CD4-positive, alpha-beta memory T cell (primary cell): ENCODE results near the gene SRRM4. TPM values are rescaled to one million over a fixed set of nuclear protein-coding genes. Genes with fewer than 3 reads are reported as not detected.

Source experiments
- CTCF ChIA-PET: fragments of 350-600 bp; sonication (Branson Sonifier 250); formaldehyde crosslinking; loops from one replicate; lab custom pipeline; 2021; ENCODE audit warnings: inconsistent platforms; ENCODE audit not compliant: partially characterized antibody; lab: Charles Lee
- POLR2A ChIA-PET: fragments of 350-600 bp; sonication (Branson Sonifier 250); formaldehyde crosslinking; loops from one replicate; lab custom pipeline; 2021; ENCODE audit not compliant: partially characterized antibody; lab: Charles Lee
- DNase-seq, 5 donors: peaks; one replicate each; pipeline versions ENCODE4 v3.0.0 to v3.0.0-alpha.2; 2020 to 2022; ENCODE audit warnings: mixed read lengths in 1 of 5
- H3K27ac ChIP-seq: one replicate; pipeline ENCODE4 v1.7.0; 2013; ENCODE audit warnings: low read depth, low read length
- H3K27me3 ChIP-seq: 2 replicates; pipeline ENCODE4 v1.7.0; 2013; ENCODE audit warnings: mild to moderate bottlenecking, low read length, moderate library complexity; ENCODE audit not compliant: insufficient read depth
- H3K36me3 ChIP-seq: 2 replicates; pipeline ENCODE4 v1.7.0; 2013; ENCODE audit warnings: mild to moderate bottlenecking, low read length, moderate library complexity; ENCODE audit not compliant: insufficient read depth
- H3K4me1 ChIP-seq: 2 replicates; pipeline ENCODE4 v1.7.0; 2013; ENCODE audit warnings: mild to moderate bottlenecking, low read length, moderate library complexity; ENCODE audit not compliant: insufficient read depth
- H3K4me3 ChIP-seq, 2 donors: one replicate each; pipeline ENCODE4 v1.7.0; 2013; ENCODE audit warnings: low read length in 2 of 2, mild to moderate bottlenecking in 1 of 2
- H3K9me3 ChIP-seq, 2 donors: one replicate each; pipeline ENCODE4 v1.7.0; 2013; ENCODE audit warnings: low read length in 2 of 2, control low read depth in 1 of 2; ENCODE audit not compliant: control insufficient read depth in 1 of 2
- H3K27ac Mint-ChIP-seq, 7 donors: one replicate each; pipeline ENCODE4 v1.8.0; 2020 to 2021; ENCODE audit warnings: mixed read lengths in 7 of 7, mild to moderate bottlenecking in 6 of 7, inconsistent platforms in 3 of 7, moderate library complexity in 3 of 7
- H3K27me3 Mint-ChIP-seq, 2 donors: one replicate each; pipeline ENCODE4 v1.8.0; 2020 to 2021; ENCODE audit warnings: mixed read lengths in 2 of 2
- H3K36me3 Mint-ChIP-seq, 2 donors: one replicate each; pipeline ENCODE4 v1.8.0; 2020 to 2021; ENCODE audit warnings: mixed read lengths in 2 of 2, inconsistent platforms in 1 of 2, mild to moderate bottlenecking in 1 of 2
- H3K4me1 Mint-ChIP-seq, 4 donors: one replicate each; pipeline ENCODE4 v1.8.0; 2020 to 2021; ENCODE audit warnings: mixed read lengths in 4 of 4, mild to moderate bottlenecking in 1 of 4
- H3K4me3 Mint-ChIP-seq, 8 donors: one replicate each; pipeline ENCODE4 v1.8.0; 2020 to 2021; ENCODE audit warnings: mixed read lengths in 8 of 8, mild to moderate bottlenecking in 7 of 8, moderate library complexity in 6 of 8, inconsistent platforms in 3 of 8
- H3K9me3 Mint-ChIP-seq, 8 donors: one replicate each; pipeline ENCODE4 v1.8.0; 2020 to 2021; ENCODE audit warnings: mixed read lengths in 8 of 8, mild to moderate bottlenecking in 5 of 8, inconsistent platforms in 3 of 8, moderate library complexity in 1 of 8
- intact Hi-C: fragments of 100-400 bp; cut with micrococcal nuclease; formaldehyde crosslinking; loops from one replicate; pipeline ENCODE4 v1.15.1; 2023
- polyA plus RNA-seq, 2 donors: library from polyadenylated mRNA; unstranded; fragments of 300-500 nt; fragmentation: Illumina TruSeq; gene quantifications; one replicate each; pipeline ENCODE4 v1.2.3, GENCODE V29; 2021
- total RNA-seq, 2 experiments: library from RNA; stranded (reverse); gene quantifications; one replicate each; pipeline ENCODE4 v1.2.3, GENCODE V29; 2021

Gene SRRM4
- total and polyA plus RNA-seq, 4 experiments from 2014 or later: not detected

DNA sequence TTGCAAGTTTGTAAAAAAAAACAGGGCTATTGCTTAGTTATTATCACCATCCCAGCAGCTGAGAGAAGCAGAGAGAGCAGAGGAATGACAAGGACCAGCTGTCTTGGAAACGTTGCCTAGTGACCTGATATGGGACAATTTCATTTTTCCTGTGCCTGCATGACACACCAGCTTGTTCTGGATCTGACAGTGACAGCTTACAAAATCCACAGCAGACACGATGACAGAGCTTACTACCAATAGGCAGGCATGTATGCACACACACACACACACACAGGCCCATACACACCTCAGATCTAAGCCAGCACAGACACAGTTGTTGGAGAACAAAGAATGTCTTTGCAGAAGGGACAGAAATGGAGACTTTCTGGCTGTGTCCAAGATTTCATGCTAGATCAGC, 222.8 kb downstream of the SRRM4 start:
- POLR2A ChIA-PET: no interaction called here
- Mint-ChIP-seq H3K36me3 (no peaks in the 10 kb centered on the region), H3K9me3 (no peaks in the 10 kb centered on the region), H3K4me1 (no peaks in the 10 kb centered on the region), H3K27ac (no peak overlapping the region), H3K4me3 (no peak overlapping the region), H3K27me3 (peaks cover 0 to 4% of the 10 kb centered on the region in 2 donors)
- H3K27ac ChIP-seq: no peak overlapping the region
- DNase-seq: no peak
- intact Hi-C loops: no loop called here
- H3K4me3 ChIP-seq: no peak overlapping the region
- H3K27me3 ChIP-seq: no peaks in the 10 kb centered on the region
- H3K9me3 ChIP-seq: no peaks in the 10 kb centered on the region
- H3K36me3 ChIP-seq: no peaks in the 10 kb centered on the region
- CTCF ChIA-PET: no interaction called here
- H3K4me1 ChIP-seq: no peaks in the 10 kb centered on the region

DNA sequence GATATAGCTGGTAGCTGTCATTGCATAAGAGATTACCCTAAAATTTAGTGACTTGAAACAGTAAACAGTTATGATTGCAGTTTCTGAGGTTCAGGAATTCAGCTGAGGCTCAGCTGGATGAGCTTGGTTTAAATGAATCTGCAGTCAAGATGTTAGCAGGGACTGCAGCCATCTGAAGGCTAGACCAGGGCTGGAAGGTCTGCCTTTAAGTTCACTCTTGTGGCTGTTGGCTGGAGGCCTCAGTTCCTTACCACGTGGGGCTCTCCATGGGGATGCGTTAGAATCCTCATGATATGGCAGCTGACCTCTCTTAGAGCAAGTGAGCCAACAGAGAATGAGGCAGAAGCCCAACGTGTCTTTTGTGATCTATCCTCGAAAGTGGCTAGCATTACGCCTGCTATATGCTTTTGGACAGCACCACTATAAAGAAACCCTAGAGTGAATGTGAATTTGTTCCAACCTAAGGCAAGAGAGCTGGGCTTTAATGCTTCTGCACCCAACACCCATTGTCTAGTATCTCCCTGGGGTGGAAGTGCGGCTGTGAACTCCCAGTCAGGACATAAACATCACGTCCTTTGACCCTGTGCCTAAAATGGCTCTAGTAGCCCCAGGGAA, 223.4 kb downstream of the SRRM4 start:
- CTCF ChIA-PET: no interaction called here
- Mint-ChIP-seq H3K27ac (no peak overlapping the region), H3K36me3 (no peaks in the 10 kb centered on the region), H3K27me3 (peaks cover 0 to 4% of the 10 kb centered on the region in 2 donors), H3K9me3 (no peaks in the 10 kb centered on the region), H3K4me1 (no peaks in the 10 kb centered on the region), H3K4me3 (no peak overlapping the region)
- no peaks in the 10 kb centered on the region for H3K4me1 ChIP-seq
- POLR2A ChIA-PET: no interaction called here
- H3K36me3 ChIP-seq: no peaks in the 10 kb centered on the region
- no peaks in the 10 kb centered on the region for H3K27me3 ChIP-seq
- no peak overlapping the region for H3K4me3 ChIP-seq
- H3K27ac ChIP-seq: no peak overlapping the region
- no peaks in the 10 kb centered on the region for H3K9me3 ChIP-seq
- intact Hi-C loops: no loop called here
- DNase-seq: no peak

DNA sequence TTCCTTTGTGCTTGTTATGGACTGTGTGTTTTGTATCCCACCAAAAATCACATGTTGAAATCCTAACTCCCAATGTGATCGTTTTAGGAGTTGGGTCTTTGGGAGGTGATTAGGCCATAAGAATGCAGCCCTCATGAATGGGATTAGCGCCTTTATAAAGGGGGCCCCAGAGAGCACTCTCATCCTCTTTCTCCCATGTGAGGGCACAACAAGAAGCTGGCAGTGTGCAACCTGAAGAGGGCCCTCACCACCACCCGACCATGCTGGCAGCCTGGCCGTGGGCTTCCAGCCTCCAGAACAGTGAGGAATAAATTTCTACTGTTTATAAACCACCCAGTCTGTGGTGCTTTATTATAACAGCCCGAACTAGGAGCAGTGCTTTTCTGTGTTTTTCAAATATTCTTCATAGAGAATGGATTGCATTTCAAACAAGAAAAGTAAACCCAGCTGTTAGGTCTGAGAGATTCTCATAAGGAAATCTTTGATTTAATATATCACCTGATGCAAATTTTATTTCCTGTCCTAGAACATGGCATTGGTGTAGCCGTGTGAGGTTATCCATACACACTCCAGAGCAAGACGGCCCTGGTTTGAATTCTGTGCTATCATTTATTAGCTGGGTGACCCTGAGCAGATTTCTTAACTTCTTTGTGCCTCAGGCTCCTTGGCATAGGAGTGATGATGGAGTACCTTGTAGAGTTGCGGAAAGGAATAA, 225.2 kb downstream of the SRRM4 start:
- no peaks in the 10 kb centered on the region for H3K36me3 ChIP-seq
- Mint-ChIP-seq H3K27ac (no peak overlapping the region), H3K27me3 (peaks cover 0 to 4% of the 10 kb centered on the region in 2 donors), H3K4me3 (no peak overlapping the region), H3K9me3 (peaks cover 0 to 2% (median 0%) of the 10 kb centered on the region in 8 donors), H3K4me1 (no peaks in the 10 kb centered on the region), H3K36me3 (no peaks in the 10 kb centered on the region)
- H3K4me3 ChIP-seq: no peak overlapping the region
- no peaks in the 10 kb centered on the region for H3K27me3 ChIP-seq
- intact Hi-C loops: no loop called here
- H3K9me3 ChIP-seq: no peaks in the 10 kb centered on the region
- no peak overlapping the region for H3K27ac ChIP-seq
- DNase-seq: no peak
- ChIA-PET POLR2A (no interaction called here), CTCF (no interaction called here)
- no peaks in the 10 kb centered on the region for H3K4me1 ChIP-seq

DNA sequence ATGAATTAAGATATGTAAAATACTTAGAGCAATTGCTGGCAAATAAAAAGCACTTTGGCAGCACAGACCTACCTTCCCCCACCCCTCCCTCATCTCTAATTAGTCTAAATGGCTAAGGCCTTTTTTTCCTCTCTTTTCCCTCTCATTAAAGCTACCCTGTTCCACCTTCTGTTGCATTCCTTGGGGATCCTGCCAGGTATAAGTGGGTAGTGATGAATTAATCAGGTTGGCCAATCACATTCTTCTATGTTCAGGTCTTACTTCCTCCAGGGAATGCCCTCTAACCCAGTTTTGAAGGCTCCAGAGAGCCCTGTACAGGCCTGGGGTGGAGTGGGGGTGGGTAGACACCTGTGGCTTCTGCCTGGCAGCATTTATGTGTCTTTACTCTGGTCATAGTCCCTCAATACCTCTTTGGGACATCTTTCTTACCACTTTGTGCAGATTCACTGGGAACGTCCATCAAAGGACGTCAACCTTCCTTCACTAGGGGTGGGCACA, 225.8 kb downstream of the SRRM4 start:
- intact Hi-C loops: no loop called here
- Histone ChIP-seq H3K4me1 (no peaks in the 10 kb centered on the region), H3K9me3 (no peaks in the 10 kb centered on the region), H3K4me3 (no peak overlapping the region), H3K36me3 (no peaks in the 10 kb centered on the region), H3K27ac (no peak overlapping the region), H3K27me3 (no peaks in the 10 kb centered on the region)
- H3K9me3 Mint-ChIP-seq: peaks cover 0 to 2% (median 0%) of the 10 kb centered on the region in 8 donors
- H3K36me3 Mint-ChIP-seq: no peaks in the 10 kb centered on the region
- H3K27ac Mint-ChIP-seq: no peak overlapping the region
- DNase-seq: no peak
- H3K4me3 Mint-ChIP-seq: no peak overlapping the region
- no peaks in the 10 kb centered on the region for H3K4me1 Mint-ChIP-seq
- H3K27me3 Mint-ChIP-seq: peaks cover 0 to 4% of the 10 kb centered on the region in 2 donors
- POLR2A ChIA-PET: no interaction called here
- CTCF ChIA-PET: no interaction called here

DNA sequence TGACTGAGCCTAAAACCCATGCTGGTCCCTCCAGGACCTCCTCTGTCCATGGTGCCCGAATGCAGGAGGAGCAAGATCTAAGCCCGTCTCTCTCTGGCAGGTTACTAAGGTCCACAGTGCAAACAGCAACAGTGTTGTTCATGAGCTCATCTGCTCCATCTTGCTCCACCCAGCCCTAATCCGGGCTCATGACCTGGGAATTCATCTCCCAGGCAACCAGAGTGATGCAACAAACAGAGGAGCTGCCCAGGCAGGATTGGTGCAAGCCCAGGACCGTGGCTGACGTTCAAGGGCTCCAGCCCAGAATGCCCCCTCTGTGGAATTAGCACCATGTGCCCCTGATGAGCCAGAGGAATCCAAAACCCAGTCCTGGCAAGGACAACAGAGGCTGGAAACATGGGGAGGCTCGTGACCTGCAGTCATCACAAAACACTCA, 227.3 kb downstream of the SRRM4 start:
- intact Hi-C loops: no loop called here
- Mint-ChIP-seq H3K27me3 (peaks cover 0 to 4% of the 10 kb centered on the region in 2 donors), H3K4me3 (no peak overlapping the region), H3K4me1 (no peaks in the 10 kb centered on the region), H3K36me3 (no peaks in the 10 kb centered on the region), H3K9me3 (peaks cover 0 to 2% (median 0%) of the 10 kb centered on the region in 8 donors), H3K27ac (no peak overlapping the region)
- no peaks in the 10 kb centered on the region for H3K9me3 ChIP-seq
- no peak overlapping the region for H3K4me3 ChIP-seq
- no peak for DNase-seq
- no peak overlapping the region for H3K27ac ChIP-seq
- H3K27me3 ChIP-seq: no peaks in the 10 kb centered on the region
- POLR2A ChIA-PET: no interaction called here
- CTCF ChIA-PET: no interaction called here
- no peaks in the 10 kb centered on the region for H3K4me1 ChIP-seq
- H3K36me3 ChIP-seq: no peaks in the 10 kb centered on the region

DNA sequence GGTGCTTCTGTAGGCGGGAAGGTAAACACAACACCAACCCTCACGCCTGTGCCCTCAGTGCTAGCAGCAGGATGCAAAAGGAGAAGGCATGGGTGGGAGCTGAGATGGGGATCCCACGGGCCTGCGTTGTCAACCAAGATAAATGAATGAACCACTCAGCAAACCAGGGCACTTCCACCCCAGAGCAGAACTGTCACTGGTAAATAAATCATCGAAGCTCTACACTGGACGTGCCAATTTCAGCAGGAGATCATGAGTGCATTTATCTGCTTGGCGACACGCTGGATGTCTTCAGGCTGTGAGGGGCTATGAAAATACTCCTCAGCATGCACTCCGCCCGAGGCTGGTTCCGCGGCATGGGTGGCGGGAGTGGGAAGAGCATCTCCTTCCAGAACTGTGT, 230.5 kb downstream of the SRRM4 start:
- DNase-seq: no peak
- Mint-ChIP-seq H3K27me3 (no peaks in the 10 kb centered on the region), H3K27ac (no peak overlapping the region), H3K4me3 (no peak overlapping the region), H3K36me3 (no peaks in the 10 kb centered on the region), H3K9me3 (peaks cover 0 to 2% (median 0%) of the 10 kb centered on the region in 8 donors), H3K4me1 (no peaks in the 10 kb centered on the region)
- ChIA-PET POLR2A (no interaction called here), CTCF (no interaction called here)
- no peaks in the 10 kb centered on the region for H3K36me3 ChIP-seq
- no peaks in the 10 kb centered on the region for H3K27me3 ChIP-seq
- H3K4me3 ChIP-seq: no peak overlapping the region
- H3K4me1 ChIP-seq: no peaks in the 10 kb centered on the region
- no peaks in the 10 kb centered on the region for H3K9me3 ChIP-seq
- H3K27ac ChIP-seq: no peak overlapping the region
- intact Hi-C loops: no loop called here
